ENCODE data around the gene CLCNKA.

GRCh38 chr1:15988856-15989736, 32.7 kb upstream of the CLCNKA start:
- TF ChIP-seq CTCF (conservative IDR thresholded peaks at IDR 0.05) (no peak), ZFX (IDR thresholded peaks at IDR 0.05) (no peak)

All from C4-2B (cell line).